EH (cell line): ENCODE data around the gene SUGP2.

Source experiments
- DNase-seq: peaks from one replicate; pipeline ENCODE4 v3.0.0-alpha.2; 2015; ENCODE audit warnings: low read depth

The SUGP2 gene

DNA sequence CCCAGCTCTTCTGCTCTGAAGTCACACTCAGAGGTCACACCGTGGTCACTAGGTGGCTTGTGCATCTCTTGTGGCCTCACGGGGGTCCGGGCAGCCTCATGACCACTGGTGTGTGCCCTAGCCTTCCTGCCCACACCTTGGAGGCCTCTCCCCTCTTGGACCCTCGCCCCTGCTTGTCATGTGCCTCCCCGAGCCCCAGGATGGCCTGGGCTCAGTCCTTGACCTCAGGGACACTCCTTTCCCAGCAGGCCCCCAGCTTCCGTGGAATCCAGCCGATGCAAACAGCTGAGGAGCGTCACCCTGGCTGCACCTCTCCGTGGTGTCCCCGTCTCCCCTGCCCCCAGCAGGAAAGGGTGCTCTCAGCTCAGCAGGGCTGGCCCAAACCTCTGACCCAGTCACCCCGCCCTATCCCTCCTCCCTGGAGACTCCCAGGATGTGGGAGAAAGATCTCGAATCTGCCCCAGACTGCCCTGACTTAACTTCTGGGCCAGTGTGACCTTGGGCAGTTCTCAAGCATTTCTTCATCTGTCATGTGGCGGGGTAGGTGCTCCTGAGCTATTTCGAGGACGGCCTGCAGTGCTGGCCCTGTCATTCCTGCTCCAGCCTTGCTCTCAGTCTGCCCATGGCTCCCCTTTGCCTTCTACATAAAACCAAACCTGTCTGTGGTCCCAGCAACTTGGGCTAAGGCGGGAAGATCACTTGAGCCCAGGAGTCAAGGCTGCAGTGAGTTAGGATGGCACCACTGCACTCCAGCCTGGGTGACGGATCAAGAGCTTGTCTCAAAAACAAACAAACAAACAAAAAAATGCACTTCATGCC is 25.9 kb upstream of the SUGP2 start:
- no peak for DNase-seq

DNA sequence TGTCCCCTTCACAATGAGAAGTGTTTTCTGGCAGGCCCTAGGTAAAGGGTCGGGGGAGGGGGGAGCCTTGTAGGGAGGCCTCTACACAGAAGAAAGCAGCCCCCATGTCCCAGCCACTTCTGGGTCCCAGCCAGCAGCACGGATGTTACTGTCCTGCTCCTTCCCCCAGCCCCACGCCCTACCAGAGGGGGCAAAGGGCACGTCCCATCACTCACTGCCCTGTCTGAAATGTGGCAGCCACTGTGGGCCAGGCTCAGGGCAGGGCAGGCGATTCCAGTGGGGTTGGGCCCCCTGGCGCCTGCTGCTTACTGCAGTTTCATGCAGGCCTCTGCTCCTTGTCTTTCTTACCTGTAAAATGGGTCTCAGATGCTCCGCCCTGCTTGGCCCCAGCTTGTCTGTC is 24.4 kb upstream of the SUGP2 start:
- no peak for DNase-seq

DNA sequence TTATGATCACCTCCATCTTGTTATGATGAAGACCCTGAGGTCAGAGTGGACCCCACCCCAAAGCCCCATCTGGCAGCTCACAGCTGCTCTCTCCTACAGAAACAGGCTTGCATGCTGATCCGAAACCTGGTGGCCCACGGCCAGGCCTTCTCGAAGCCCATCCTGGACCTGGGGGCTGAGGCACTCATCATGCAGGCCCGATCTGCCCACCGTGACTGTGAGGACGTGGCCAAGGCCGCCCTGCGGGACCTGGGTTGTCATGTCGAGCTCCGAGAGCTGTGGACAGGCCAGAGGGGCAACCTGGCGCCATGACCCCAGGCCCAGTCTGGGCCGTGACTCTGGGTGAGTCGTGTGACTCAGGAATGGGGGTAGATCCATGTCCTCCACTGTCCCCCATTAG is 24.0 kb upstream of the SUGP2 start:
- DNase-seq: no peak

DNA sequence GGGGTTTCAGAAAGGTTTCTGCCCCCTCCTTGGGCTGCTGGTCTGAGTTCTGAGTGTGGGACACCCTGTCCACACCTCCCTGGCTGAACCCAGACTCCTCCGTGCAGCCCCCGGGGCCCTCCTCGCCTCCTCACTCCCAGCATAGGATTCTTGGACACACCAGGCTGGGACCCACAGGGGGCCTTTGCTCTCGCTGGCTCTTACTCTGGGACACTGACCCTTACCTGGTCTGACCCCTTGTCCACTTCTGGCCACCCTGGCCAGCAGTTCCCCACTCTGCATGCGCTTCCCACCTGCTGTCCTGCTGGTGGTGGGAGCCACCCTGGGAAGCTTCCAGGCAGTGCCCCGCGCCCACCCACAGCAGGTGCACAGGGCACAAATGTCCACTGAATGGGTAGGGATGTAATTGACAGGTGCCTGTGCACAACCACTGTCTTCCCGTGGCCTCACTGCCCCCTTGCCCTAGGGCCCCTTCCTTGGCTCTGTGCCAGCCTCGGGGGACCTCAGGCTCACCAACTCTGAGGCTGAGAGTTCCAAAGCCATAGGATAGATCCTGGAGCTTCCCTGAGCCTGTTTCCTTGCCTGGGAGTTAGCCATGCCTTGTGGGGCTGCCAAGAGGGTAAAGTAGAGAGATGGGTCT is 23.4 kb upstream of the SUGP2 start:
- no peak for DNase-seq

DNA sequence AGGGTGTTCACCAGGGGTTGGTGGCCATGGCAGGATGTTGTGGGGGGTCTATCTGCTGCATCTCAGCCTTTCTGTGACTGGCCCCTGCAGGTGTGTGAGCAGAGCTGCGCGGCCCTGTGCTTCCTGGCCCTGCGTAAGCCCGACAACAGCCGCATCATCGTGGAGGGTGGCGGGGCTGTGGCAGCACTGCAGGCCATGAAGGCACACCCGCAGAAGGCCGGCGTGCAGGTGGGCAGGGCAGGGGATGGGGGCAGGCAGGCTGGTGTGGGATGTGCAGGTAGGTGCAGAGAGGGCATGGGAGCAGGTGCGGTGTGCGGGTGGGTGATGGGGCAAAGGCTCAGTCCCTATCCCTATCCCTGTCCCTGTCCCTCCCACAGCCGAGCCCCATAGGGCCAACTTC is 22.4 kb upstream of the SUGP2 start:
- DNase-seq: no peak

DNA sequence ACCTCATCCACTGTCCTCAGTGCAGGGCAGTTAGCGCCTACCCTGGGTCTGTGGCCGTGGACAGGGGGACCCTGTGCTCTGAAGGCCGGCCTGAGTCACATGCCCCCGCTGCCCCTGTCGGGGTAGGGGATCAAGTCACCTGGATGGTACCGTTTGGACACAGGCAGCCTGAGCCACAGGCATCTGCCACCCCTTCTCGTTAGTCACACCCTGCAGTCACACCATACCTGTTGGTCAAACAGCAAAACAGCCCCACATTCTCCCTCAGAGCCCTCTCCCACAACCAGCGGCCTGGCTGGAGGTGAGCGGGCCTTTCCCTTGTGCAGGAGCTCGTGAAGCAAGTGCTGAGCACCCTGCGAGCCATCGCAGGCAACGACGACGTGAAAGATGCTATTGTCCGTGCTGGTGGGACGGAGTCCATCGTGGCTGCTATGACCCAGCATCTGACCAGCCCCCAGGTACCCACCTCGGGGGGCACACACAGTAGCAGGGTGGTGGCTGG is 21.7 kb upstream of the SUGP2 start:
- no peak for DNase-seq

DNA sequence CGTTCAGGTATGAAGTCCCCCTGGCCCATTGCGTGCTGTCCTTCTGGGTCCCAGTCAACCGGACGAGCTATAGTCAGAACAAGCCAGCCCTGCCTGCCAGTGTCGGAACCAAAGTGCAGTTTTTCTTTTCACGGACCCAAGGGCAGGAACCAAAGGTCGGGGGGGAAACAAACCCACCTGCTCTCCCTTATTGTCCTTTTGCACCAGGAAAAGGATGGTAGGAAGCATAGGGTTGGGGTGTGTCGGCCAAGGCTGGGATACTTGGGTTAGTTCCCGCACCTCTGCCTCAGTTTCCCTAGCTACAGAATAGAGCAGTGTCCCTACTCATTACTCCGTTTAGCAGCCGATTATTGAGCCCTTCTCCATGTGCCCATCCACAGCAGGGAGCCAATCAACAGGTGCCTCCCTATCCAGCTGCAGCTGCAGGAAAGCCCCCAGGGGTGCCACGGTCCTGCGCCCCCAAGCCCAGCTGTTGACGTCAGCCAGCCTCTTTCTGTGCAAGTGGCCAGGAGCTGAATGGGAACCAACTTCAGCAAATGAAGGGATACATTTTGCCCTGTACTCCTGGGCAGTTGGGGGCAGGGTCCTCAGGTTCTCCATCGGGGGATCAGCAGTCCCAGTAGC is 21.1 kb upstream of the SUGP2 start:
- DNase-seq: no peak

DNA sequence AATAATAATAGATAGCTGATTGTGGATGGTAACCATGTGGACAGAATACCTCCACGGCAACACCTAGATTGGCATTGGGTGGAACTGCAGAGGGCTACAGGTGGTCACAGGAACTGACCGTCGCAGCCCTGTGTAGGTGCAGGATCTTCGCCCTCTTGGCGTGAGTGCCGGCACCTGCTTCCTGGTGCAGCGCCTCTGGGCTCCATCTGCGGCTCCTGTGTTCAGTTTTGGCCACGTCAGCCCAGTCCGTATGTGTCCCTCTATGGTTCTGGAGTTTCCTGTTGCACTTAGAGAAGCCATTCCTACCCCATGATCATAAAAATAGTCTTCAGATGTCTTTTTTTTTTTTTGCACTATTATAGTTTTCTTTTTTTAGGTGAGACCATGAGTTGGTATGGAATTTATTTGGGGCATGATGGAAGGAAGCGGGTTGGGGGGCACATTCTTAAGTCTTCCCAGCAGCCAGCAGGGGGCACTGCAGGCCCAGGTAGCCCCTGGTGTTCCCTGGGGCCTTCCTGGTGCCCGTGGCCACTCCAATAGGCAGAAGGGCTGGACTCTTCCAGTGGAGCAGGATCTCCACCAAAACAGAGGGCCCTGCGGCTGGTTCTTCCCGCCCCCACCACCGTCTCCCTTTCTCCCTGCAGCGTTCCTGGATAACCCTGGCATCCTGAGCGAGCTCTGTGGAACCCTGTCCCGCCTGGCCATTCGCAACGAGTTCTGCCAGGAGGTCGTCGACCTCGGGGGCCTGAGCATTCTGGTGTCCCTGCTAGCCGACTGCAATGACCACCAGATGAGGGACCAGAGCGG is 20.4 kb upstream of the SUGP2 start:
- peak; percentile 66 for DNase-seq

DNA sequence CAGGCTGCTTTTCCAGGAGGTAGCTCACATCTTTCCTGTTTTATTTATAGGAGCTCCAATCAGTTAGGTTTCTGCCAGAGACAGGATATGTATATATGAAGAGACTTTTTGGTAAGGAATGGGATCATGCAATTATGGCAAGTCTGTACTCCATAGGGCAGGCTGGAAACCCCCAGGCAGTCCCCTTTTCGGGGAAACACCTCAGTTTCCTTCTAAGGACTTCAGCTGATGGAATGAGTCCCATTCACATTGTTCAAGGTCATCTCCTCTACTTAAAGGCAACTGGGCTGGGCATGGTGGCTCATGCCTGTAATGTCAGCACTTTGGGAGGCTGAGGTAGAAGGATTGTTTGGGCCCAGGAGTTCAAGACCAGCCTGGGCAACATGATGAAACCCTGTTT is 19.6 kb upstream of the SUGP2 start:
- no peak for DNase-seq

DNA sequence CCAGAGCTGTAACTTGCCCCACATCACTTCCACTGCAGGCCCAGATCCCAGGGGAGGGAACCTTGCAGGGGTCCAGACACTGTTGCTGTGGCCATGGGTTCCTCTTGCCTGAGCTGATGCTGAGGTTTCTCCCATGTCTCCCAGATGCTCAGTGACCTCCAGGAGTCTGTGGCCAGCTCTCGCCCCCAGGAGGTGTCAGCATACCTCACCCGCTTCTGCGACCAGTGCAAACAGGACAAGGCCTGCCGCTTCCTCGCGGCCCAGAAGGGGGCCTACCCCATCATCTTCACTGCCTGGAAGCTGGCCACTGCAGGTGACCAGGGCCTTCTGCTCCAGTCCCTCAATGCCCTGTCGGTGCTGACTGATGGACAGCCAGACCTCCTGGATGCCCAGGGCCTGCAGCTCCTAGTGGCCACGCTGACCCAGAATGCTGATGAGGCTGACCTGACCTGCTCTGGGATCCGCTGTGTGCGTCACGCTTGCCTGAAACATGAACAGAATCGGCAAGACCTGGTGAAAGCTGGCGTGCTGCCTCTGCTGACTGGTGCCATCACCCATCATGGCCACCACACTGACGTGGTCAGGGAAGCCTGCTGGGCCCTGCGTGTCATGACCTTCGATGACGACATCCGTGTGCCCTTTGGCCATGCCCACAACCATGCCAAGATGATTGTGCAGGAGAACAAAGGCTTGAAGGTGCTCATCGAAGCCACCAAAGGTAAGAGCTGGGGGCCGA is 18.3 kb upstream of the SUGP2 start:
- no peak for DNase-seq

DNA sequence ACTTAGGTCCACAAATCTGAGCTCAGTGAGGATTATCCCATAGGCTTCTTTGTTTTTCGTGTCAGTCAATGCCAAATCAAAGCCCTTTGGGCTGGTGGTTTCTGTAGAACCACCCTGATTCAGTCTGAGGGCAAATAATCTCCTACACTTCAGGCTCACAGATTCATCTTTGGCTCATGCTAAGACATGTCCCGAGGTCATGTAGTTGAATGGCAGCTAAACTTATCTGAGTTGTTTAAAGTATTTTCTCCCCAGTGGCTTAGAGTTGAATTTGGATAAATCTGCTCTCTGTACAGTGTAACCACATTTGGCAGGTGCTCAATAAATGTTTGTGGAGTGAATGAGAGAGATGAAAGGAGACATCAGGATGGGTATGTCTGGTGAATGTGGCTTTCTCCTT is 17.4 kb upstream of the SUGP2 start:
- no peak for DNase-seq

DNA sequence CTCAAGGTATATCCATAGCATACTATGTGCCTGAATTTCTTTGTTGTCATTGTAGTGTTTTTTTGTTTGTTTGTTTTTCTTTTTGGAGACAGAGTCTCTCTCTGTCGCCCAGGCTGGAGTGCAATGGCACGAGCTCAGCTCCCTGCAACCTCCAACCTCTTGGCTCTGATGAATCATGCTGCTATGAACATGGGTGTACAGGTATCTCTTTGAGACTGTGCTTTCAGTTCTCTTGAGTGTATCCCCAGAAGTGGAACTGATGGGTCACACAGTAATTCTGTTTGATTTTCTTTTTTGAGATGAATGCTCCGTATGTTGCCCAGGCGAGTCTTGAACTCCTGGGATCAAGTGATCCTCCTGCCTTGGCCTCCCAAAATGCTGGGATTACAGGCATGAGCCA is 16.8 kb upstream of the SUGP2 start:
- DNase-seq: no peak

DNA sequence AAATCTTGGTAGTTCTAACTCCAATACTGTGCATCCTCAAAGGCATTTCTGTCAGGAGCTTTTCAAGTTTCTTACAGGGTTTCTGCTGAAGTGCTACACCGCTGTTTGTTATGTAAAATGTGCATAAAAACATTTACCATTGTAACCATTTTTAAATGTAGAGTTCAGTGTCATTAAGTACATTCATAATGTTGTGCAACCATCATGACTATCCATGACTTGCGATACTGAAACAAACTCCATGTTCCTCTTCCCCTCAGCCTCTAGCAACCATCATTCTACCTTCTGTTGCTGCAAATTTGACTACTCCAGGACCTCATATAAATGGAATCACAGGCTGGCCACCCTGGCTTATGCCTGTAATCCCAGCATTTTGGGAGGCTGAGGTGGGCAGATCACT is 16.1 kb upstream of the SUGP2 start:
- DNase-seq: no peak

DNA sequence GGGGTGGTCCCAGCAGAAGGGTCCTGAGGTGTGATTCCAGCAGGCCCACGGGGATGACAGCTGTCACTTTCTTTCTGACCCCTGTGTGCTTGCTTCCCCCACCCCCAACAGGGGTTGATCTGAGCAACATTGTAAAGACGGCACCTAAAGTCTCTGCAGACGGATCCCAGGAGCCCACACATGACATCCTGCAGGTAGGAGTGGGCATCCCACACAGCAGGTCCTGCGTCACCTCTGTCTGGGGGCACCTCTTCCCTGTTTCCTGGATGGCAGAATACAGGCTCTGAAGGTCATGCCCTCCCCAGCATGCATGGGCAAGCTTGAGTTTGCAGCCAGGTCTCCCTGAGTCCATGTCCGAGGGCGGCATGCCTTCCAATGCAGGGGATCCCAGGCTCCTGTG is 10.6 kb upstream of the SUGP2 start:
- no peak for DNase-seq

DNA sequence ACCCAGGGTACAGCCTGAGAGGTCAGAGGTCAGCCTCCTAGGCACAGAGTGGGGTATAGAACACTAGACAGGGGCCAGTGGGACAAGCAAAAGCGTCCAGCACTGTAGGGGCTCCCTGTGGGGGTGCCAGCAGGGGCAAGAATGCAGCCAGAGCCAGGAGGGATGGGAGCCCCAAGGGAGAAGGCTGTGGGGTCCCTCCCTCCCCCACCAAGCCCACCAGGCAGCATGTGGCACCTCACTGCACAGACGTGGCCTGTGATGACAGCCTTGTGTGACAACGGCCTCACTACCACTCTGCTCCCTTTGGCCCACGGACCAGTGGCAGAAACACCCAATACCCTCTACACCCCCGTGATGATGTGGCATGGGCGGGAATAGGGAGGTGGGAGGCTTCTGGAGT is 10.2 kb upstream of the SUGP2 start:
- no peak for DNase-seq

DNA sequence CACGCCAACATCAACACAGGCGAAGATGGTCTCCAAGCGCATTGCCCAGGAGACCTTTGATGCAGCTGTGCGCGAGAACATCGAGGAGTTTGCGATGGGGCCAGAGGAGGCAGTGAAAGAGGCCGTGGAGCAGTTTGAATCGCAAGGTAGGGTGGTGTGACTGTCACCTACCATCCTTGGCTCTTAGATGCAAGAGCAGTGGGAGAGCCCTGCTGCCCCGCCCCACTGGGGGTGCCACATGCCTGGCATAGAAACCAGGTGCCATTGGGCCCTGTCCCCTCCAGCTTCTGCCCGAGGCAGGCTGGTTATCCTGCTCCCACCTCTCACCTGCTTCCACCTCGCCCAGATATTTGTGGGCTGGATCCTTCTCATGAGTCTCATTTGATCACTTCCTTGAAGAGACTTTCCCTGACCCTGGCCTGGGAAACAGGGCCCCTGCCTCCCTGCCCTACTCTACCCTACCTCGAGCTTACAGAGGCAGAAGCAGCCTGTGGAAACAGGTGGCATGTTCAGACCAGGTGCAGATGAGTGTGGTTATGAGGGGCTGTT is 9.5 kb upstream of the SUGP2 start:
- DNase-seq: no peak

DNA sequence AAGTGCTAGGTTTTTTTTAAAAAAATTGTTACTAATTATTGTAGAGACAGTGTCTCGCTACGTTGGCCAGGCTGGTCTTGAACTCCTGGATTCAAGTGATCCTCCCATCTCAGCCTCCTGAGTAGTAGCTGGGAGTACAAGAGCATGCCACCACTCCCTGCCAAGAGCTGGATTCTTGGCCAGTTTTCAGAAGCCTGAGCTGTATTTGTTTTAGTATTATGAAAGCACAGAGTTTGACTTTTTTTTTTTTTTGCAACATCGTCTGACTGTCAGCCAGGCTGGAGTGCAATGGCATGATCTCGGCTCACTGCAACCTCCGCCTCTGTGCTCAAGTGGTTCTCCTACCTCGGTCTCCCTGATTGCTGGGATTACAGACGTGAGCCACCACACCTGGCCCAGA is 7.1 kb upstream of the SUGP2 start:
- DNase-seq: peak; percentile 91

DNA sequence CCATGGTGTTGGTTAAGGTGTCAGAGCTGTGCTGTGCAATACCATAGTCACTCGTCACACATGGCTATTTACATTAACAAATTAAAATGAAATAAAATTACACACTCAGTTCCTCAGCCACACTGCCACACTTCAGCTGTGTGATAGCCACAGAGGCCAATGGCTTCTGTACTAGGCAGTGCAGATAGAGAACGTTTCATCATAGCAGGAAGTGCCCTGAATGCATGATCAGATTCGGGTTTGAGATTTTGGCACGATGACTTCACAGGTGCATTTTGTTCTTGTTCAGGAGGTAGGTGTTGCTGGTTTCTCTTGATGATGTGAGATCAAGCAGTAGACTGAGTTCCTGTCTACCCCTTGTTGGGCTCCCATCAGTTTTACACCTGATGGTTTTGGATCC is 6.6 kb upstream of the SUGP2 start:
- DNase-seq: no peak

DNA sequence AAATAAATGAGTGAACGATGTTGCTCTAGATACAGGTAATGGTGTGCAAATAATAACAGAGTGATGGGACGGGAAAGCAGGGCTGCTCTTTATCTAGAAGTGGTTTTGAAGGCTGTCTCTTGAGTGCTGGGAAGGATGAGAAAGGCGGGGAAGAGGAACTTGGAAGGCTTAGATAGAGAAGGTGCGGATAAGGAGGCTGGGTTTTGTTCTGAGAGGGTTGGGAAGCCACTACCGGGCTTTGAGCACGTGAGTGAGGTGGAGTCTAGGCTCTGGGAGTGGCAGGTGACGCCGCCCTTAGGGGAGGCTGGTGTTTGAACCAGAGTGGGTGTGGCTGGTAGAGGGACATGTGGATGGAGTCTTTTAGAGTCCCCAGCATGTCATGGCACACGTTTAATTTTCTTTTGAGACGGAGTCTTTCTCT is 897 bp upstream of the SUGP2 start:
- peak; percentile 78 for DNase-seq

DNA sequence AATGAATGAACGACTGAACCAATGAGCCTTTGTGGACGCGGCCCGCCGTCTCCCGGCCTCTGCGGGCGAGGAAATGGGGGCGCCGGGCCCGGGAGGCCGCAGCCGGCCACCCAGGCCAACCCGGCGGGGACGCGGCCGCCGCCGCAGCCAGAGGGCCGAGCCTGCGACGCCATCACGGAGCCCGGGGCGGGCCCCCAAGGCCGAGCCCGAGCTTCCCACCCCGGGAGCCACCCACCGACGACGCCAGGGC is 216 bp downstream of the SUGP2 start:
- DNase-seq: no peak

DNA sequence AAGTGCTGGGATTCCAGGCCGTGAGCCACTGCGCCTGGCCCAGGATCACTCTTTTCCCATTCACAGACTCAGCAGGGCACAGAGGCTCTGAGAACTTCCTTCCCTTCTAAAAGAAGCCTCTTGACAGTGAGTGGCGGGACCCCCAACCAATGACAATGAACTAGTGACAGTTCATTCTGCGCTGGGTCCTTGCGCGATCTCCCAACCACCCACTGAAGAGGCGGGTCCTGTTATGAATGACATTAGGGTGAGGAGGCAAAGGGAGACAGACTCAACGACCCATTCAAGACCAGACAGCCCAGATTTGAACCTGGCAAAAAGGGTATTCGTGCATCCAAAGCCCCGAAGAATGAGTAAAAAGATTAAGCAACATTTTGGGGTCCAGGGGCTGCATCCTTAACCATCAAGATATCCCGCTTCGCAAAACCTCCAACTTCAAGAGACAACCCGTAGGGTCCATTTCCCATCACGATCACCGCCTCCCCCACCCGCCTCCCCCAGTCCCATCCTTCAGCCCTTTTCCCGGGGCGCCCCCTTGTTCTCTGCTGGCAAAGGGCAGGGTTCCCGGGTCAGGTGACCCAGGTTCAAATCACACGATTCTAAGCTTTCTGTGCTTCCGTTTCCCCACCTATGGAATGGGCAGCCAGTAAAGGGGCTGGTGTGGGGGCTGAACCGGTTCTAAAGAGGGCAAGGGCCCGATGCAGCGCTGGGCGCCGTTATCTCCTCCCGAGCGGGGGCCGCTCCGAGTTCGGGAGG is 719 bp downstream of the SUGP2 start:
- DNase-seq: peak; percentile 97
